Natural killer cell (primary cell): ENCODE results near the gene IL19. TPM values are rescaled to one million over a fixed set of nuclear protein-coding genes. Genes with fewer than 3 reads are reported as not detected.

ENCODE experiments used
- ATAC-seq, 3 donors: fragments of 150-1000 bp in 2 of 3; fragments of 200-7000 bp in 1 of 3; cut with Tn5 transposase; 1 replicate in 1 of 3; 2 replicates in 2 of 3; pipeline ENCODE4 v1.10.0; 2021; ENCODE audit warnings: mild to moderate bottlenecking in 2 of 3, moderate library complexity in 2 of 3
- DNase-seq, 2 donors: peaks; one replicate each; pipeline versions ENCODE4 v3.0.0 to v3.0.0-alpha.2; 2013 to 2021; ENCODE audit warnings: mixed read lengths in 1 of 2
- H3K27ac ChIP-seq: one replicate; pipeline ENCODE4 v1.5.1; 2013; ENCODE audit warnings: mild to moderate bottlenecking, low read length
- H3K27me3 ChIP-seq: one replicate; pipeline ENCODE4 v1.6.1; 2013; ENCODE audit warnings: low read length; ENCODE audit not compliant: control insufficient read depth, insufficient read depth
- H3K36me3 ChIP-seq: one replicate; pipeline ENCODE4 v1.6.1; 2013; ENCODE audit warnings: low read length; ENCODE audit not compliant: control insufficient read depth, insufficient read depth
- H3K4me1 ChIP-seq: one replicate; pipeline ENCODE4 v1.6.1; 2013; ENCODE audit warnings: low read length; ENCODE audit not compliant: control insufficient read depth, insufficient read depth
- H3K4me3 ChIP-seq: one replicate; pipeline ENCODE4 v1.5.1; 2013; ENCODE audit warnings: low read length
- H3K9me3 ChIP-seq: one replicate; pipeline ENCODE4 v1.6.1; 2013; ENCODE audit warnings: low read length; ENCODE audit not compliant: control insufficient read depth, insufficient read depth
- H3K27ac Mint-ChIP-seq, 2 donors: one replicate each; pipeline ENCODE4 v1.8.0; 2022; ENCODE audit warnings: mild to moderate bottlenecking in 2 of 2, mixed read lengths in 2 of 2, moderate library complexity in 1 of 2
- H3K27me3 Mint-ChIP-seq, 2 donors: one replicate each; pipeline ENCODE4 v1.8.0; 2022; ENCODE audit warnings: low read depth in 2 of 2, mixed read lengths in 2 of 2
- H3K36me3 Mint-ChIP-seq: one replicate; pipeline ENCODE4 v1.8.0; 2022; ENCODE audit warnings: mixed read lengths
- H3K4me1 Mint-ChIP-seq, 2 donors: one replicate each; pipeline ENCODE4 v1.8.0; 2022; ENCODE audit warnings: mixed read lengths in 2 of 2
- H3K4me3 Mint-ChIP-seq: one replicate; pipeline ENCODE4 v1.8.0; 2022; ENCODE audit warnings: mild to moderate bottlenecking, moderate library complexity, mixed read lengths
- H3K9me3 Mint-ChIP-seq, 2 donors: one replicate each; pipeline ENCODE4 v1.8.0; 2022; ENCODE audit warnings: mixed read lengths in 2 of 2
- WGBS: methylation state at CpG from one replicate; pipeline ENCODE4 v1.1.7; 2013; ENCODE audit warnings: missing lambda C conversion rate; ENCODE audit not compliant: insufficient coverage; 5-methylcytosine and 5-hydroxymethylcytosine counted together
- intact Hi-C: fragments of 100-400 bp; cut with micrococcal nuclease; formaldehyde crosslinking; loops from one replicate; pipeline ENCODE4 v1.14.2; 2022
- total RNA-seq, 4 donors: library from RNA; stranded (reverse); fragments of 120-200 nt in 1 of 4; gene quantifications; one replicate each; pipeline versions ENCODE4 v1.2.3 to v1.2.4, GENCODE V29; 2013 to 2022
- TF ChIP-seq, protein P1 (sequence below): fragments of 200-600 bp; IDR thresholded peaks from one replicate; pipeline ENCODE4 v1.8.0; 2022; ENCODE audit warnings: antibody characterized with exemption

Gene IL19
- total RNA-seq, 3 donors from 2014 or later (not counting 1 experiment from before 2014, with no cell fraction given): not detected

DNA sequence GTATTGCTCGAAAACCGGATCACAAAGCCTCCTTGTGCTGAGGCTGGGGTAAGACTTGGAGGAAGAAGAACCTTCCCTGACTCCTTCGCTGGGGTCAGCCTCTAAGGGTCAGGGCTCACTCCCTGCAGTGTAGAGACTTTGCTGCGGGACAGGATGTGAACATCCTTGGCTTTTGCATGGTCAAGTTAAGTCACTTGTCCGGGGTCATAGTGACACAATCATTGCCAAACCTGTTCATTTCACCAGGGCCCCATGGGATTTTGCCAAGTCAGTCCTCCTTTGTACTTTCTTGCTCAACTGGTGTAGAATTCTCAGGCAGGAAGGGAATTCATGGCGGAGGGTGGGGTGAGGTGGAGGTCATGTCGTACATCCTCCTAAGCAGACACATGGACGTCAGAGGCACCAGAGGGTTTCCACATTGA, 26.4 kb downstream of the IL19 start:
- Histone ChIP-seq H3K4me3 (no peak overlapping the region), H3K9me3 (no peaks in the 10 kb centered on the region), H3K4me1 (peaks cover 17% of the 10 kb centered on the region), H3K27ac (no peak overlapping the region), H3K36me3 (no peaks in the 10 kb centered on the region), H3K27me3 (no peaks in the 10 kb centered on the region)
- Mint-ChIP-seq H3K9me3 (no peaks in the 10 kb centered on the region), H3K4me3 (no peak overlapping the region), H3K27ac (no peak overlapping the region), H3K27me3 (peaks cover 27 to 55% of the 10 kb centered on the region in 2 donors), H3K36me3 (no peaks in the 10 kb centered on the region), H3K4me1 (peaks cover 10 to 15% of the 10 kb centered on the region in 2 donors)
- TF ChIP-seq, protein P1, sequence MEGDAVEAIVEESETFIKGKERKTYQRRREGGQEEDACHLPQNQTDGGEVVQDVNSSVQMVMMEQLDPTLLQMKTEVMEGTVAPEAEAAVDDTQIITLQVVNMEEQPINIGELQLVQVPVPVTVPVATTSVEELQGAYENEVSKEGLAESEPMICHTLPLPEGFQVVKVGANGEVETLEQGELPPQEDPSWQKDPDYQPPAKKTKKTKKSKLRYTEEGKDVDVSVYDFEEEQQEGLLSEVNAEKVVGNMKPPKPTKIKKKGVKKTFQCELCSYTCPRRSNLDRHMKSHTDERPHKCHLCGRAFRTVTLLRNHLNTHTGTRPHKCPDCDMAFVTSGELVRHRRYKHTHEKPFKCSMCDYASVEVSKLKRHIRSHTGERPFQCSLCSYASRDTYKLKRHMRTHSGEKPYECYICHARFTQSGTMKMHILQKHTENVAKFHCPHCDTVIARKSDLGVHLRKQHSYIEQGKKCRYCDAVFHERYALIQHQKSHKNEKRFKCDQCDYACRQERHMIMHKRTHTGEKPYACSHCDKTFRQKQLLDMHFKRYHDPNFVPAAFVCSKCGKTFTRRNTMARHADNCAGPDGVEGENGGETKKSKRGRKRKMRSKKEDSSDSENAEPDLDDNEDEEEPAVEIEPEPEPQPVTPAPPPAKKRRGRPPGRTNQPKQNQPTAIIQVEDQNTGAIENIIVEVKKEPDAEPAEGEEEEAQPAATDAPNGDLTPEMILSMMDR: no peak
- ATAC-seq (no peak), DNase-seq (no peak)
- intact Hi-C loops: no loop called here
- WGBS: 93% methylated on average over 8 of the region's 8 CpGs

DNA sequence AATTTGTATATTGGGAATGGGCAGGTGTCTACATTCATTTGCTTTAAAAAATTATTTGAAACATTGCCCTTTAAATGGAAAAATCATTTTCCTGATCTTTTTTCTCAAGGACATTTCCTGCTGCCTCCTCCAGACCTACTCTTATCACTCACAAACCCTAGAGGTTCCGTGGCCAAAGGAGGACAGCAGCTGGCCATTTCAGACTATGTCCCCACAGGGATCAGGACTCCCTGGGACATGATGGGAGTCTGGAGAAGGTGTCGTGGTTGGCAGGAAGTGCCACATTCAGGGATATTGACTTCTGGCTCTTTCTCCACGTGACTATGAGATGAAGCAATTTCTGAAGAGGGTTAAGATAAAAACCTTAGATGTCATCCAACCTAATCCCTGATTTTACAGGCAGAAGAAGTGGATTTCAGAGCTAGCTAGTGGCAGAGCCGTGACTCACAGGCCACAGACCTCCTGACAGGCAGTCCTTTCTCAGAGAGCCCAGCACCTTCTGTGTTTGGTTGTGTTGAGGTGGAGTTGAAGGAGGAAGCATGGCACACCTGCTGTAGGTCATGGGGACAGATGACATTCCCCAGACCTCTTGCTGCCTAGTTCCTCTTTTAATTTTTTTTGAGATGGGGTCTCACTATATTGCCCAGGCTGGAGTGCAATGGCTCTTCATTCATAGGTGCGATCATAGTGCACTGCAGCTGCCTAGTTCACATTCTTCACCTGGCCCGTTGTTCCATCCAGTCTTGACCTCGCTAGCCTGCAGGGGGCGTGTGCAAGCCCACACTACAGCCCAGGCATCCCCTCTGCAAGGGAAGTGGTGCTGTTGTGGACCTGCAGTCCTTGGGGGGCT, 27.2 kb downstream of the IL19 start:
- no peaks in the 10 kb centered on the region for H3K9me3 Mint-ChIP-seq
- TF ChIP-seq, protein P1: peak; percentile 65
- peaks cover 16% of the 10 kb centered on the region for H3K4me1 ChIP-seq
- WGBS: 62% methylated on average over 7 of the region's 8 CpGs
- no peak overlapping the region for H3K4me3 Mint-ChIP-seq
- H3K27ac Mint-ChIP-seq: no peak overlapping the region
- H3K9me3 ChIP-seq: no peaks in the 10 kb centered on the region
- no peak overlapping the region for H3K4me3 ChIP-seq
- ATAC-seq: peak in 2 of 3 donors; percentile 72 to 79
- H3K4me1 Mint-ChIP-seq: peaks cover 6 to 12% of the 10 kb centered on the region in 2 donors
- no peaks in the 10 kb centered on the region for H3K27me3 ChIP-seq
- no peak overlapping the region for H3K27ac ChIP-seq
- H3K36me3 ChIP-seq: no peaks in the 10 kb centered on the region
- H3K36me3 Mint-ChIP-seq: no peaks in the 10 kb centered on the region
- peak; percentile 23 to 72 for DNase-seq
- intact Hi-C loops: no loop called here
- peaks cover 27 to 56% of the 10 kb centered on the region in 2 donors for H3K27me3 Mint-ChIP-seq

DNA sequence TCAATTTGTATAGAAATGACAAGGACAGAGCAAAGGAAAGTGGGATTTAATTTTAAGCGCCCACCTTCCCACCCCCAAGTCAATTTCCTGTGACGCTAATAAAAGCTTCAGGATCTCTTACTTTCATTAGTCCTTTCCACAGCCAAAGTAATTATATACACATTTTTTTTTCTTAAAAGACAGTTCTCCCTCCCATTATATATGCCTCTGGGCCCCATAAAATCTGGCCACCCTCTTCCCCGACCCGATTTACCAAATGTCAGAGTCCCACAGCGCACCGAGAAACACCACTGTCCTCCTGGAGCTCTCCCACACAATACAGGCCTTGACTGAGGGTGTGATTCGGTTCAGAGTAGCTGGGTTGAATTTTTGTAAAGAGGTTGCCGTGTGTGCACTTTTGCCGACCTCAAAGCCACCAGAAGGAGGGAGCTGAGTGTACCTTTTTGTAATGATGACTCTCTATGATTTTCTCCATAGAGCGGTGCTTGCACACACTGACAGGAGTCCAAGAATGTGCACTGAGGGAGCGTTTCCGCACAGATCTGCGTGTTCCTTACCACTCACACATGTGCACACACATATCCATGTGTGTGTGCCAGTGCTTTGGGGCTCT, 27.9 kb downstream of the IL19 start:
- H3K4me3 Mint-ChIP-seq: no peak overlapping the region
- no peak overlapping the region for H3K4me3 ChIP-seq
- TF ChIP-seq, protein P1: no peak
- ATAC-seq (no peak), DNase-seq (no peak)
- H3K36me3 Mint-ChIP-seq: no peaks in the 10 kb centered on the region
- H3K9me3 Mint-ChIP-seq: no peaks in the 10 kb centered on the region
- peaks cover 27 to 56% of the 10 kb centered on the region in 2 donors for H3K27me3 Mint-ChIP-seq
- WGBS: 81% methylated on average over 13 of the region's 13 CpGs
- H3K9me3 ChIP-seq: no peaks in the 10 kb centered on the region
- intact Hi-C loops: no loop called here
- H3K27ac ChIP-seq: no peak overlapping the region
- no peaks in the 10 kb centered on the region for H3K36me3 ChIP-seq
- H3K27ac Mint-ChIP-seq: no peak overlapping the region
- H3K4me1 ChIP-seq: peaks cover 24% of the 10 kb centered on the region
- no peaks in the 10 kb centered on the region for H3K27me3 ChIP-seq
- H3K4me1 Mint-ChIP-seq: peaks cover 6 to 19% of the 10 kb centered on the region in 2 donors
